CD4-positive, alpha-beta T cell treated with Interleukin-4 for 4 hours (primary cell): ENCODE measurements around the gene ASF1A.

ENCODE experiments used
- DNase-seq: peaks from one replicate; pipeline ENCODE4 v3.0.0-alpha.2; 2020

ASF1A gene

GRCh38 chr6:118882314-118882905, 11.5 kb upstream of the ASF1A start:
- DNase-seq = no peak

- DNase-seq = no peak
Measured at GRCh38 chr6:118886641-118887040, 7.3 kb upstream of the ASF1A start.

- peak; percentile 25 for DNase-seq
Measured at GRCh38 chr6:118889163-118889562, 4.8 kb upstream of the ASF1A start.

GRCh38 chr6:118890997-118891790, 2.8 kb upstream of the ASF1A start:
- DNase-seq = peak; percentile 36

- peak; percentile 42 for DNase-seq
Measured at GRCh38 chr6:118892355-118892991, 1.5 kb upstream of the ASF1A start.

- DNase-seq = peak; percentile 78
Measured at GRCh38 chr6:118893064-118893806, 717 bp upstream of the ASF1A start.

- DNase-seq = peak; percentile 54
Measured at GRCh38 chr6:118894425-118895260, 691 bp downstream of the ASF1A start.

GRCh38 chr6:118895261-118895560, 1.3 kb downstream of the ASF1A start:
- DNase-seq = no peak

- no peak for DNase-seq
Measured at GRCh38 chr6:118895859-118896258, 1.9 kb downstream of the ASF1A start.

GRCh38 chr6:118896339-118897136, 2.6 kb downstream of the ASF1A start:
- DNase-seq = peak; percentile 61

GRCh38 chr6:118897386-118897785, 3.4 kb downstream of the ASF1A start:
- no peak for DNase-seq

- peak; percentile 64 for DNase-seq
Measured at GRCh38 chr6:118899948-118900347, 6.0 kb downstream of the ASF1A start.

- DNase-seq = peak; percentile 20
Measured at GRCh38 chr6:118902726-118903125, 8.8 kb downstream of the ASF1A start.

- DNase-seq = no peak
Measured at GRCh38 chr6:118903138-118903537, 9.2 kb downstream of the ASF1A start.

- DNase-seq = no peak
Measured at GRCh38 chr6:118903691-118904090, 9.7 kb downstream of the ASF1A start.

GRCh38 chr6:118905084-118905483, 11.1 kb downstream of the ASF1A start:
- DNase-seq = no peak

- DNase-seq = peak; percentile 51
Measured at GRCh38 chr6:118905851-118906250, 11.9 kb downstream of the ASF1A start.

GRCh38 chr6:118908441-118908840, 14.5 kb downstream of the ASF1A start:
- no peak for DNase-seq

GRCh38 chr6:118912646-118913045, 18.7 kb downstream of the ASF1A start:
- DNase-seq = no peak

- DNase-seq = no peak
Measured at GRCh38 chr6:118913161-118913560, 19.2 kb downstream of the ASF1A start.

- DNase-seq = no peak
Measured at GRCh38 chr6:118914598-118914997, 20.6 kb downstream of the ASF1A start.
